H1 (cell line): Measurements from ENCODE around the gene CBARP. TPM values are rescaled to one million over a fixed set of nuclear protein-coding genes. Genes with fewer than 3 reads are reported as not detected.

Experiments used
- CTCF ChIA-PET: fragments of 300-600 bp; sonication (Branson Sonifier 250); formaldehyde crosslinking; loops from one replicate; lab custom pipeline; 2021; ENCODE audit not compliant: partially characterized antibody; lab: Charles Lee
- POLR2A ChIA-PET: fragments of 300-600 bp; sonication (Branson Sonifier 250); formaldehyde crosslinking; loops from one replicate; lab custom pipeline; 2021; ENCODE audit warnings: inconsistent platforms; ENCODE audit not compliant: partially characterized antibody; lab: Charles Lee
- DNase-seq, 2 experiments: peaks; one replicate each; pipeline versions ENCODE4 v3.0.0 to v3.0.0-alpha.2; 2010 to 2022; ENCODE audit warnings: low spot score in 2 of 2, low read depth in 1 of 2, mixed read lengths in 1 of 2
- FAIRE-seq: peaks from 2 replicates; lab custom pipeline; 2011; peaks lifted over from hg19 to GRCh38; lab: Jason Lieb, UNC
- H2AFZ ChIP-seq: 2 replicates; pipeline ENCODE4 v1.8.1; 2012; ENCODE audit warnings: low read length, inconsistent platforms
- H2AK5ac ChIP-seq: 2 replicates; pipeline ENCODE4 v1.6.1; 2013; ENCODE audit warnings: low read depth, low read length
- H2BK120ac ChIP-seq: replicated peaks from 2 replicates; pipeline ENCODE3; 2013; ENCODE audit warnings: low read depth, low read length, inconsistent platforms
- H2BK12ac ChIP-seq: 2 replicates; pipeline ENCODE4 v1.6.1; 2013; ENCODE audit warnings: low read depth, low read length
- H2BK15ac ChIP-seq: 2 replicates; pipeline ENCODE4 v1.6.1; 2013; ENCODE audit warnings: low read length
- H2BK20ac ChIP-seq: 2 replicates; pipeline ENCODE4 v1.6.1; 2013; ENCODE audit warnings: low read length
- H2BK5ac ChIP-seq: 2 replicates; pipeline ENCODE4 v1.6.1; 2013; ENCODE audit warnings: low read depth, low read length
- H3K14ac ChIP-seq: 2 replicates; pipeline ENCODE4 v1.6.1; 2013; ENCODE audit warnings: inconsistent platforms; ENCODE audit not compliant: insufficient read length
- H3K18ac ChIP-seq: 2 replicates; pipeline ENCODE4 v1.6.1; 2013; ENCODE audit warnings: low read length; ENCODE audit errors: extremely low read depth
- H3K23ac ChIP-seq: 2 replicates; pipeline ENCODE4 v1.6.1; 2013; ENCODE audit warnings: inconsistent platforms; ENCODE audit not compliant: insufficient read length
- H3K23me2 ChIP-seq: 2 replicates; pipeline ENCODE4 v1.6.1; 2013; ENCODE audit warnings: low read depth, low read length
- H3K27ac ChIP-seq: 2 replicates; pipeline ENCODE4 v1.6.1; 2011; ENCODE audit warnings: low read depth, low read length, inconsistent platforms
- H3K27me3 ChIP-seq, 4 experiments: replicated peaks in 1 of 4; 1 replicate in 1 of 4; 2 replicates in 3 of 4; pipeline versions ENCODE4 v1.6.1 to v1.8.1; 2011 to 2013; ENCODE audit warnings: low read length in 3 of 4, mild to moderate bottlenecking in 3 of 4, inconsistent platforms in 2 of 4, mixed read lengths in 2 of 4, moderate library complexity in 1 of 4; ENCODE audit not compliant: control insufficient read depth in 3 of 4, insufficient read depth in 3 of 4; ENCODE audit errors: extremely low read depth in 1 of 4
- H3K36me3 ChIP-seq, 4 experiments: 2 replicates each; pipeline versions ENCODE4 v1.6.1 to v1.8.1; 2011 to 2013; ENCODE audit warnings: mild to moderate bottlenecking in 4 of 4, low read length in 3 of 4, moderate library complexity in 2 of 4, control low read depth in 1 of 4, inconsistent platforms in 1 of 4; ENCODE audit not compliant: insufficient read depth in 4 of 4, control insufficient read depth in 2 of 4
- H3K4ac ChIP-seq: replicated peaks from 2 replicates; pipeline ENCODE3; 2013; ENCODE audit warnings: low read length, low read depth, mixed read lengths, inconsistent platforms; ENCODE audit not compliant: insufficient read length
- H3K4me1 ChIP-seq, 4 experiments: replicated peaks in 1 of 4; 1 replicate in 1 of 4; 2 replicates in 3 of 4; pipeline versions ENCODE4 v1.6.1 to v1.8.1; 2011 to 2013; ENCODE audit warnings: low read length in 3 of 4, inconsistent platforms in 2 of 4, mixed read lengths in 1 of 4; ENCODE audit not compliant: insufficient read depth in 4 of 4, control insufficient read depth in 3 of 4
- H3K4me2 ChIP-seq, 2 experiments: 2 replicates each; pipeline versions ENCODE4 v1.6.1 to v1.8.1; 2011 to 2013; ENCODE audit warnings: low read depth in 2 of 2, low read length in 2 of 2, control low read depth in 1 of 2, inconsistent platforms in 1 of 2, mild to moderate bottlenecking in 1 of 2; ENCODE audit not compliant: insufficient read depth in 1 of 2
- H3K4me3 ChIP-seq, 4 experiments: fragments of 200-600, 300-600 bp in 1 of 4; sonication (generic), shearing (Covaris generic), sonication (Bioruptor Twin) in 1 of 4; 2 replicates each; pipeline versions ENCODE4 v1.5.1 to v1.8.1; 2011 to 2016; ENCODE audit warnings: low read length in 4 of 4, low read depth in 3 of 4, control low read depth in 2 of 4, inconsistent platforms in 2 of 4, mild to moderate bottlenecking in 2 of 4, mixed read lengths in 1 of 4, moderate library complexity in 1 of 4; ENCODE audit not compliant: insufficient read depth in 2 of 4; ENCODE audit errors: extremely low read depth in 1 of 4
- H3K56ac ChIP-seq: replicated peaks from 2 replicates; pipeline ENCODE3; 2013; ENCODE audit warnings: low read depth, mild to moderate bottlenecking, mixed read lengths, low read length, inconsistent platforms; ENCODE audit not compliant: insufficient read length
- H3K79me1 ChIP-seq: 2 replicates; pipeline ENCODE4 v1.6.1; 2013; ENCODE audit warnings: low read depth, low read length, control low read depth
- H3K79me2 ChIP-seq, 2 experiments: 2 replicates each; pipeline versions ENCODE4 v1.6.1 to v1.8.1; 2012 to 2013; ENCODE audit warnings: low read length in 2 of 2, mild to moderate bottlenecking in 2 of 2, inconsistent platforms in 1 of 2; ENCODE audit not compliant: insufficient read depth in 2 of 2, control insufficient read depth in 1 of 2
- H3K9ac ChIP-seq, 4 experiments: replicated peaks in 1 of 4; 1 replicate in 1 of 4; 2 replicates in 3 of 4; pipeline versions ENCODE4 v1.6.1 to v1.8.1; 2011 to 2013; ENCODE audit warnings: low read depth in 3 of 4, low read length in 3 of 4, control low read depth in 2 of 4, mild to moderate bottlenecking in 2 of 4, moderate library complexity in 2 of 4, inconsistent platforms in 1 of 4; ENCODE audit errors: extremely low read depth in 1 of 4
- H3K9me3 ChIP-seq, 2 experiments: 2 replicates each; pipeline versions ENCODE4 v1.6.1 to v1.8.1; 2012 to 2013; ENCODE audit warnings: mild to moderate bottlenecking in 2 of 2, moderate library complexity in 2 of 2, control low read depth in 1 of 2, inconsistent platforms in 1 of 2, low read depth in 1 of 2, low read length in 1 of 2, mixed read lengths in 1 of 2; ENCODE audit not compliant: insufficient read depth in 2 of 2
- H4K20me1 ChIP-seq, 2 experiments: replicated peaks in 1 of 2; 2 replicates each; pipeline versions ENCODE3 to v1.8.1; 2011 to 2013; ENCODE audit warnings: inconsistent platforms in 2 of 2, low read length in 2 of 2, mild to moderate bottlenecking in 1 of 2; ENCODE audit not compliant: insufficient read depth in 2 of 2, control insufficient read depth in 1 of 2
- H4K5ac ChIP-seq: 2 replicates; pipeline ENCODE4 v1.6.1; 2013; ENCODE audit warnings: low read length, low read depth, mixed read lengths, inconsistent platforms; ENCODE audit not compliant: insufficient read length
- H4K8ac ChIP-seq: 2 replicates; pipeline ENCODE4 v1.8.0; 2013; ENCODE audit warnings: mild to moderate bottlenecking, moderate library complexity, low read length, inconsistent platforms; ENCODE audit not compliant: insufficient read depth; ENCODE audit errors: extremely low read depth
- H4K91ac ChIP-seq: replicated peaks from 2 replicates; pipeline ENCODE3; 2013; ENCODE audit warnings: low read length, mixed read lengths, inconsistent platforms; ENCODE audit not compliant: insufficient read length
- BRCA1 ChIP-seq: IDR thresholded peaks from 2 replicates; pipeline ENCODE4 v1.6.1; 2012; ENCODE audit warnings: low read depth, low read length, improper control_type of control experiment
- CHD2 ChIP-seq: IDR thresholded peaks from 2 replicates; pipeline ENCODE4 v1.6.1; 2012; ENCODE audit warnings: low read length, improper control_type of control experiment
- CTBP2 ChIP-seq: IDR thresholded peaks from 2 replicates; pipeline ENCODE4 v1.7.0; 2011; ENCODE audit warnings: borderline replicate concordance, mild to moderate bottlenecking, moderate library complexity, mixed read lengths, low read length; ENCODE audit not compliant: insufficient read depth, insufficient read length
- E2F6 ChIP-seq: IDR thresholded peaks from 2 replicates; pipeline ENCODE4 v1.6.1; 2012; ENCODE audit warnings: inconsistent platforms
- EGR1 ChIP-seq: IDR thresholded peaks from 2 replicates; pipeline ENCODE4 v1.6.1; 2011; ENCODE audit warnings: low read depth, low read length, borderline replicate concordance
- EP300 ChIP-seq, 2 experiments: IDR thresholded peaks; 1 replicate in 1 of 2; 2 replicates in 1 of 2; pipeline ENCODE4 v1.6.1; 2011 to 2012; ENCODE audit warnings: low read depth in 2 of 2, low read length in 2 of 2, mild to moderate bottlenecking in 2 of 2, borderline replicate concordance in 1 of 2, inconsistent platforms in 1 of 2, moderate library complexity in 1 of 2
- HDAC6 ChIP-seq: IDR thresholded peaks from one replicate; pipeline ENCODE4 v1.7.1; 2012; ENCODE audit warnings: low read depth, mild to moderate bottlenecking, inconsistent platforms, low read length, moderate library complexity
- PHF8 ChIP-seq: fragments of 200-600 bp; sonication (generic); conservative IDR thresholded peaks from 2 replicates; pipeline ENCODE4 v1.7.1; 2012; ENCODE audit warnings: low read depth, mild to moderate bottlenecking, inconsistent platforms, low read length, moderate library complexity
- RBBP5 ChIP-seq: IDR thresholded peaks from 2 replicates; pipeline ENCODE4 v1.7.1; 2012; ENCODE audit warnings: low read depth, mild to moderate bottlenecking, inconsistent platforms, low read length, moderate library complexity, borderline replicate concordance
- RFX5 ChIP-seq: IDR thresholded peaks from 2 replicates; pipeline ENCODE4 v1.6.1; 2011; ENCODE audit warnings: low read depth, low read length, improper control_type of control experiment, borderline replicate concordance
- SP4 ChIP-seq: IDR thresholded peaks from 2 replicates; pipeline ENCODE4 v1.6.1; 2012; ENCODE audit warnings: low read length, inconsistent platforms
- SRF ChIP-seq: IDR thresholded peaks from 2 replicates; pipeline ENCODE4 v1.6.1; 2011; ENCODE audit warnings: mild to moderate bottlenecking, low read depth, low read length, moderate library complexity
- WGBS, 2 experiments: shearing (Covaris generic) in 1 of 2; methylation state at CpG; one replicate each; pipeline versions ENCODE4 v1.1.6 to v1.1.7; 2013 to 2015; ENCODE audit warnings: low lambda C conversion rate in 2 of 2, mixed read lengths in 2 of 2, inconsistent platforms in 1 of 2, low coverage in 1 of 2, missing lambda C conversion rate in 1 of 2; ENCODE audit not compliant: insufficient replicate concordance in 2 of 2, insufficient coverage in 1 of 2, insufficient read length in 1 of 2; ENCODE audit errors: extremely low coverage in 1 of 2, missing lambda C conversion rate in 1 of 2; 5-methylcytosine and 5-hydroxymethylcytosine counted together
- polyA plus RNA-seq, 7 experiments: library from polyadenylated mRNA; depleted of rRNA in 3 of 7; stranded (reverse) in 5 of 7; unstranded in 2 of 7; fragments of >200 nt in 5 of 7; fragments of 200-250 nt in 2 of 7; gene quantifications; 1 replicate in 5 of 7; 2 replicates in 1 of 7; 4 replicates in 1 of 7; pipeline versions ENCODE4 v1.2.1 to v1.2.3, GENCODE V29; 2011 to 2013; ENCODE audit warnings: missing spikeins in 2 of 7, mixed read lengths in 2 of 7
- total RNA-seq: library from RNA; stranded (reverse); fragmentation: NEBNext Ultra II Directional; extraction: Animal tissue kit (Norgen Biotek cat#: 25700); gene quantifications from 2 replicates; pipeline ENCODE4 v1.2.1, GENCODE V29; 2021

Gene CBARP
- total and polyA plus RNA-seq, 2 of the 8 experiments (the other 6 are each of a cell fraction or from before 2014, with no cell fraction given): 4.9 to 14.7 TPM

- Histone ChIP-seq H3K4me3 (no peak overlapping the region), H3K4me1 (peaks cover 0 to 13% (median 7%) of the 10 kb centered on the region in 4 experiments; a peak in 4 of 7 replicates), H2AFZ (no peak overlapping the region), H3K18ac (no peak overlapping the region), H3K79me1 (peaks cover 27% of the 10 kb centered on the region), H4K20me1 (peaks cover 35 to 41% of the 10 kb centered on the region in 2 experiments), H3K36me3 (peaks cover 0 to 8% (median 0%) of the 10 kb centered on the region in 4 experiments; a peak in 1 of 8 replicates), H3K27me3 (no peaks in the 10 kb centered on the region), H2BK12ac (no peak overlapping the region), H3K9me3 (no peaks in the 10 kb centered on the region), H3K4me2 (no peak overlapping the region), H3K79me2 (peaks cover 13 to 90% of the 10 kb centered on the region in 2 experiments; a peak in 3 of 4 replicates), H2BK120ac (no peak overlapping the region), H3K56ac (no peak overlapping the region), H3K23ac (no peak overlapping the region), H4K8ac (no peak overlapping the region), H3K4ac (no peak overlapping the region), H4K5ac (no peak overlapping the region), H3K9ac (0 out of 7 replicates have a peak overlapping the region, but pooled peaks of 1 of the 4 experiments have one; percentile 14), H2AK5ac (no peak overlapping the region), H2BK15ac (no peak overlapping the region), H4K91ac (peak overlapping the region; percentile 66), H3K14ac (no peak overlapping the region), H3K23me2 (no peaks in the 10 kb centered on the region), H3K27ac (peak overlapping the region; percentile 14; the same call in 1 of the 2 replicates), H2BK5ac (peak overlapping the region; percentile 73; the same call in 1 of the 2 replicates), H2BK20ac (no peak overlapping the region)
- ChIA-PET POLR2A (interaction anchor here (0.6 to 3.3 kb wide), 10 partner anchors 7 to 252 kb away, joined by 3 to 16 read pairs (median 3); partner anchors contain the start of genes CIRBP and CNN2), CTCF (interaction anchor here (0.6 to 6.6 kb wide), 9 partner anchors 8 to 242 kb away, joined by 3 to 56 read pairs (median 3); no protein-coding TSS in a partner anchor)
- WGBS, 2 experiments: 91% methylated on average over 21 of the region's 21 CpGs; no CpG with 5 or more reads in 1 of the 2 experiments
- DNase-seq (no peak), FAIRE-seq (no peak)
- no peak for TF ChIP-seq EP300 (IDR thresholded peaks at IDR 0.05; ENCODE audit: borderline replicate concordance in 1 of 2, low read depth in 2 of 2, low read length in 2 of 2)
- TF ChIP-seq CHD2: no peak
- no peak for TF ChIP-seq HDAC6
- no peak for TF ChIP-seq SRF
- no peak for TF ChIP-seq EGR1
- TF ChIP-seq RFX5: no peak
- TF ChIP-seq SP4: no peak
- TF ChIP-seq CTBP2: no peak
- TF ChIP-seq PHF8: no peak
- no peak for TF ChIP-seq BRCA1
- no peak for TF ChIP-seq E2F6
- TF ChIP-seq RBBP5: no peak
Observed at GRCh38 chr19:1214299-1214861, 23.4 kb downstream of the CBARP start.
